Stimulated activated CD4-positive, alpha-beta T cell treated with anti-CD3 and anti-CD28 coated beads, Interleukin-2, amount 100 ng/mL, for 24 hours (primary cell): Measurements from ENCODE around the gene SHTN1.

Source experiments
- DNase-seq, 2 donors: peaks; one replicate each; pipeline ENCODE4 v3.0.0-alpha.2; 2020

The SHTN1 gene

DNA sequence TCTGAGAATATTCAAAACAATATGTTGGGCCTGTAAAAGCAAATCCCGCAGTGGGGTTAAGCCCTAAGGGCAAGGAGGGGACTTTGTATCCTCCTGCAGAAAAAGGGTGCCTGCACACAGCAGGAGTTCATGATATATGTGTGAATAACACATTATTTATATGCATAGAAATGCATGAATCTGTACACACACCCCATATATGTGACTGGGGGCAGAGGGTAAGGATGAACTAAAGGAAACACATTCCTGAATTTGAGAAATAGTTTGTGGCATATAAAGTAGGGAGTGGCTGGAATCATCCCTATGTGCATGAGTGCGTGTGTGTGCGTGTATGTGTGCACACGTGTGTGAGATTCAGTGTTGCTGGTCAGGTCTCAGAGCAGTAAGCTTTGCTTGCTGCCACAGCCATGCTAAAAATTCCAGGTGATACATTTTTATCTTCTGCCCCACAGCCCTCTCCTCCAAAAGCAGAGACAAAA, 136.8 kb downstream of the SHTN1 start:
- DNase-seq, result no peak

DNA sequence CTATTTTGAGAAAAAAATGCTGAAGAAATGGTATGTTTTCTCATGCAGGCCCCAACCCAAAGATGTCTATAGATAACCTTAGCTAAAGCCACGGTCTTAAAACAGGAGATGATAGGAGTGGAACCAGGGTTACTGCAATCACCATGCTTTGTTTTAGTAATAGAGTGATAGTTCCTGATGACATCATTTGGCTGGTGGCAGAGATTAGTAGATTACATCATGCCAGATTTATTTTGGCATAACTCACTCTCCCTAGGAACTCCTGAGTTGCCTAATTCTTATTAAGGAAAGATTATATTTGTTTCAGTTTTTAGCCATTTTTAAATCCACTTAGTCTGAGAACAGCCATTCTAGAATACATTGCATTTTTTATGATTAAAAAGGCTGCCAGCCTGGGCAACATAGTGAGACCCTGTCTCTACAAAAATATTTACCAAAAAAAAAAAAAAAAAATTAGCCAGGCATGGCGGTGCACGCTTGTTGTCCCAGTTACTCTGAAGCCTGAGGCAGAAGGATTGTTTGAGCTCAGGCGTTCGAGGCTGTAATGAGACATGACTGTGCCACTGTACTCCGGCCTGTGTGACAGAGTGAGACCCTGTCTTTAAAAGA, 137.9 kb downstream of the SHTN1 start:
- DNase-seq, result no peak

DNA sequence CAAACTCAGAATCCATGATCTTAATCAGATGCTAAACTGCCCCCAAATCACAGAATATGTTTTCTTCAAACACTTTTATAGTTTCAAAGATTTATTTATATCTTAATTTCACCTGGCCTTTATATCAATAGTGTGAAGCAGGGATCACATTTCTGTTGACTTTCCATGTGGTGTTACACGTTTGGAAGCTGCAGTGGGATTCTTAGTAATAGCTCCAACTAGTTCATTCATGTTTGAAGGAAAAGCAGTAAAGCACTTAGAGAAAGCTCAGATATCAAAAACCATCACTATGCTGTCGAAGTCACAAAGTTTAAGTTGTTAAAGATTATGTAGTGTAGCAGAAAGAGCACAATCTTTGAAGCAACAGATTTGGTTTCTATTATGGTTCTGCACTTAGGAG, 138.9 kb downstream of the SHTN1 start:
- no peak for DNase-seq

DNA sequence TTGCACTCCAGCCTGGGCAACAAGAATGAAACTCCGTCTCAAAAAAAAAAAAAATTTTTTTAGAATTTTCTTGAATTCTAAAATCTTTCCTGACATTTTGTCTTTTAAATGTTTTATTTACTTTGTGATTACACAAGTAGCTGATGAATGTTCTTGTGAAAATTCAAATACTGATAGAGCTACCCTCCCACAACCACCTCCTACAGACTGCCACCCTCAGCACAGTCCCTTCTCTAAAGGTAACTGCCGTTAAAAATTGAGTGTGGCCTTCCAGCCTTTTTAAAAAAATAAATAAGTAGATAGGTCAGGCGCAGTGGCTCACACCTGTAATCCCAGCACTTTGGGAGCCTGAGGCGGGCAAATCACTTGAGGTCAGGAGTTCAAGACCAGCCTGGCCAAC, 140.6 kb downstream of the SHTN1 start:
- no peak for DNase-seq

DNA sequence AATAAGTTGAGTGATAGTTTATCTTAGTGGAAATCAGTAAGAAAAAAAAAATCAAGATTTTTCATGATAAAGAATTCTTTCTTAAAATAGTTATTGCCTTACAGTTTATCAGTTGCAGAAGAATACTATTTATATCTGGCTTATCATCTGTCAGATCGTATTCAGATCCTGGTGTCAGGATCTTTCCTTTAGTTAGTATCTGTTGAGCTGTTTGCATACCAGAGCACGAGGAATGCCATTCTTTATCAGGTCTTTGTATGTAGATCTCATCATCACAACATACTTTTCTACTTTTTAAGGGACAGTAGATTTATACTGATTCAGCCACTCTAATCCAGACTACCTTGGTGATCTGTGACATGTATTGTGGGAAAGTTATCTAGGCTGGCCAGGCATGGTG, 143.2 kb downstream of the SHTN1 start:
- no peak for DNase-seq

DNA sequence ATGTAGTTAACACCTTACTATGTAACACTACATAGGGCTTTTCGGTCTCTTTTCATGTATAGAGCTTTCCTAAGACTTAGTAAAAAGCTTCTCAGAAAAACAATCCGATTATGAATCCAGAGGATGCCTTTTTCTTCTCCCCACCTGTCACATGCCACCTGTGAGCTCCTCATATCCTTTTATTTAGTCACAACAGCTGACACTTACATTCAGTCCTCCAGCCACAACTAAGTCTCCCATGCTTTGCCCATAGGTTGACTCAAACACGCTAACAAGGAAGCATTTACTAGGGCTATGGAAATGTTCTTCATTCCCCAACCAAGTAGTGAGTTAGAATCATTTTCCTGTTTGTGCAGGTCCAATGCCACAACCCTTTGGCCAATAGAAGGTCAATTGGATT, 147.8 kb downstream of the SHTN1 start:
- DNase-seq, result no peak

DNA sequence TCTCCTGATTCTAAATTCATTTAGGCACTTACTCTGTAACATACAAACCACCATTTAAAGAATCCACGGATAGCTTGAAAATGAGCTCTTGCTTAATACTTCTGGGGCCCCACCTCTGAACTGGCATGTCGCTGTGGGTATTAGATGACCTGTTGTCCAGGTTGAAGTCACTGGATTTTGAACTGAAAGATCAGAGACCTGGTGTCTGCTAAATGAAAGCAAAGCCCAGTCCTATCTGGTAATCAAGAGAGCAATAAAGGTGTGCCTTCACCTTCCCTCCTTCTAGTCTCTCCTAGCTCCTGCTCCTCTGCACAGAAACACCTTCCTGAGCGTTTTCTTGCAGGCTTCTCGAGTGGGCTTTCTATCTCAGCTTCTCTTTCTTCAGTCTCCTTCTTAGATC, 151.3 kb downstream of the SHTN1 start:
- DNase-seq, result no peak

DNA sequence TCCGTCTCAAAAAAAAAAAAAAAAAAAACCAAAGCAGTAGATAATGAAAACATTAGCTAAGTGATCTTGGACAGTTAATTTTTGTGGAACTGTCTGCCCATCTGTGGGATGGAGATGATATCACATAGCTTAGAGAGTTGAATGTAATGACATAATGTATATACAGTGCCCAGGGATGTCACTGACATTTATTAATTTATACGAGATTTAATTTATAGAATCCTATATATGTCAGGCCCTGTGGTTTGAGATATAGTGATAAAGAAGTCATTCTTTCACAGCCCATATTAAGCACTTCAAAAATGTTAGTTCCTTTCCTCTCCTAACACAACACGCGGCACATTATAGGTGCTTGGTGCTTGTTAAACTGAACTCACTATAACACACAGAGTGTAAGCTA, 151.7 kb downstream of the SHTN1 start:
- DNase-seq, result no peak

DNA sequence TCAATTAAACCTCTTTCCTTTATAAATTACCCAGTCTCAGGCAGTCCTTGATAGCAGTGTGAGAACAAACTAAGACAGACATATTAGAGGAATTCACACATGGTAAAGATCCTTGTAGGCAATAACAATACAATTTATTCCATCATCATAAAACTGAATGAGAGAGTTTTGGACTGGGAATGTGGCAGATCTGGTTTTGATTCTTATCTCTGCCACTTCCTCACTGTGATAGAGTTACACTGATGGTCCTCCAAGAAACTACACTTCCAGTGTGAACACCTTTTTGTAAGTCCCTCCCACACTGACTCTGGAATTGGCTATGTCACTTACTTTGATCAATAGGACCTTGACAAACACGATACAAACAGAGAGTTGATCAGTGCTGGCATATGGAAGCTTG, 152.7 kb downstream of the SHTN1 start:
- no peak for DNase-seq

DNA sequence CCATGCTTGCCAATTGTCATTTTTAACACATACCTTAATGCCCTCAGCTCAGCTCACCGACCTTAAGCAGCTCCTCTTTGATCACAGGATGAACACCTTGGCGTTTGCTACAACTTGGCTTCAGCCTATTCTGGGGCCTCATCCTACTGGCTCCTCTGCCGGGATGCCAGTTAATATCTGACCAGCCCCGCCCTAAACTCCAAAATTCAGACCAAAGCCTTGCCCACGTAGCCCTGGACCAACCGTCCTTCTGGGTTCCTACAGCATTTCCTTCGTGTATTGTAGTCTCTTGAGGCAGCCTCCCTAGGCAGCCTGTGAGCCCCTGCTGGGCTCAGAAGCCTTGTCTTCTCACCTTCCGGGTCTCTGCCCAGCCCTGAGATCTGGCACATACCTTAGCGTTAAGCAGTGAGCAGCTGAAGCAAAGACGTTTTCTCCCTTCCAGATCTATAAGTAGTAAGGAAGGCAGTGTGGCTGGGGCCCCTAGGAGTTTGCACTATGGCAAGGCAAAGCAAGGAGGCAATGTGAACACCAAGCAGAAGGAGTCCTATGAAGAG, 154.9 kb downstream of the SHTN1 start:
- no peak for DNase-seq

DNA sequence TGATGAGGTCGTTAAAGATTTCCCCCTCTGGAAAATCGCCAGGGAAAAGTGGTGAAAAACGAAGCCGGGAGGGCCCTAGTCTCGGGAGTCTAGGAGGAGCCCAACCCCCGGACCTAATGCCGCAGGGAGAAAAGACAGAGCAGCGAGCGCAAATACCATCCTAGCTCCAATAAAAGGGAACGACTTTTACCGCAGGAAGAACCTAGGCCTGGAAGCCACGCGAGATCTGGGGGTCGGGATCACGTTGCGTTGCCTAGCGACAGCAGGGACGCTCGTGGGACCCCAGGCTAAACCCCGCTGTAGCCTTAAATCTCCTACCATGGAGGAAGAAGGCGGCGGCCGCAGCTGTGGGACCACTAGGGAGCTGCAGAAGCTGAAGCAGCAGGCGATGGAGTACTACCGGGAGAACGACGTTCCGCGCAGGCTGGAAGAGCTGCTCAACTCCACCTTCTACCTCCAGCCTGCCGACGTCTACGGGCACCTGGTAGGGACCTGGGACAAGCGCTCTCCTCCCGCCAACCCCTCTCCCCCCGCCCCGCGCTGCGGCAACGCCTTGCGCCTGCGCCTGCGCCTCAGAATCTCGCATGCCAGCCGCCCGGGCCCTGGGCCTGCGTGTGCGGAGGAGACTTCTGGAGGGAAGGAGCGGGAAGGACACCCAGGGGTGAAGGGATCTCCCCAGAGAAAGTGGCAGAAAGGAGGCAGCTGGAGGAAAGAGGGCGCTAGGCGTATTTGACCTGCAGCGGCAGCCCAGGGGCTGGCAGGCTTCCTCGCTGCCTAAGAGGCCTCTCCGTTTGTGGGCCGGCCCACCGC, 155.5 kb downstream of the SHTN1 start, which contains the start of gene ENO4:
Gene ENO4, plus strand, starts transcription at position 252 of the 810 bp plus-strand sequence. Its CDS starts 68 bp downstream, at position 320.
- peak in 1 of 2 donors; percentile 52 for DNase-seq

DNA sequence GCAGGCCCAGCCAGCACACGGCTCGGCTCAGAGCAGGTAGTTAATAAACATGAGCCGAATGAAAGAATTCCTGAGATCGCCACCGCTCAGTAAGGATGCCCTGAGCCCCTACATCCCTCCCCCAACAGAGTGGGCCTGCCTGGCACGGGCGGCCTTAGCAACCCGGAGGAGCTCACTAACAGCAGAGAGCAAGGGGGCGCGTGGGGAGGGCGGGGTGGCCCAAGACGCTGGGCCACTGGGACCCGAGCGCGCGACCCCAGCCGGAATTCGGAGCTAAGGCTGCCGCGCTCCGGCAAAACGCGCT, 156.1 kb downstream of the SHTN1 start:
- no peak for DNase-seq

DNA sequence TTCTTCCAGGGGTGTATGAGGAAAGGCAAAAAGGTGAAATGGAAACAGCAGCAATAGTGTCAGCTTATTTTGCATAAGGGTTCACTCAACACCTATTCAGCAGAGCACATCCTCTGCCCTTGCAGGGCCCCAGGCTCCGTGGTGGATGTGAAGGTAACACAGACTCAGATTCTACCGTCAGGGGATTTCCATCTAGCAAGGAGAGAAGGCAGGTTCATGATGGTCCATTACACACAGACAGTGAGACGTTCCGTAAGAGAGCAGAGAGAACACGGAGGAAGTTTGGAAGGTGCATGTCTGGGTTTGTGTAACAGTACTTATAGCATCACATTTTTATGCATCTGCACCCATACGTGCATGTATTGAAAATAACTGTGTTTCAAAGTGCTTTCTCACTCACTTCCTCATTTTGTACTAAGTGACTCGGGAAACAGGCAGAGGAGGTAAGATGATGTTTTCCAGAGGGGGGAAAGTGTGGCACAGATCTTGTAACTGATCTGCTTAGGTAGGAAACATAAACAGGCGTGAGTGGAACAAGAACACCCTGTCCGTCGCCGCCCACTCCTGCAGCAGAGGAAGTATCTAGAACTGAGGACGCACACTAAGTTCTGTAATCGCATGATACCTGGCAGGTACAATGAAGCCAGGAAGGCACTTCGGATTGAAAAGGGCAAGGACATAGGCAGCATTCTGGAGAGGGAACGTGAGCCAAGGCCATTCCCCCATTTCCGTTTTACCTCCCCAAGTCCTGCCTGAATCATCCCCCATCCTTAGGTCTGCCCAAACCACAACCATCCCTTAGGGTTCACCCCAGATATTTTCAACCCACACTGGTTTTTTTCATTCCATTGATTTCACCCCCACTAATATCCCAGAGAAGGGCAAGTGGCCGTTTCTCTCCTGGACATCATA, 156.7 kb downstream of the SHTN1 start:
- peak in 1 of 2 donors; percentile 32 for DNase-seq

DNA sequence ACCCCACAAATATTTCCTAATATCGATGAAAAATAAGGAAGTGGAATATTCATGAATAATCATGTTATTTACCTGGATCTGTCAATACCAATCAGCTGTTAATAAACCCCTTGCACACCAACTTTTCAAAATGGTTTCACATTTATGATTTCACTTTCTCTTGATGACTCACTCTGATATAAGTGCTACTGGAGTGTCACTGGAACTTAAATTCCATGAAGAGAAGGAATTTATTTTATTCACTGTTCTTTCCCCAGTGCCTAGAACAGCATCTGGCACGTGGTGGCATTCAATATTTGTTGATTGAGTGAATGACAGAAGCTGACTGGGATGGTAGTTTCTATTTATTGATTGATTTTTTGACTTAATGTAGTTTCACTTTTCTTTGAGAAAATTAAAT, 159.2 kb downstream of the SHTN1 start:
- no peak for DNase-seq

DNA sequence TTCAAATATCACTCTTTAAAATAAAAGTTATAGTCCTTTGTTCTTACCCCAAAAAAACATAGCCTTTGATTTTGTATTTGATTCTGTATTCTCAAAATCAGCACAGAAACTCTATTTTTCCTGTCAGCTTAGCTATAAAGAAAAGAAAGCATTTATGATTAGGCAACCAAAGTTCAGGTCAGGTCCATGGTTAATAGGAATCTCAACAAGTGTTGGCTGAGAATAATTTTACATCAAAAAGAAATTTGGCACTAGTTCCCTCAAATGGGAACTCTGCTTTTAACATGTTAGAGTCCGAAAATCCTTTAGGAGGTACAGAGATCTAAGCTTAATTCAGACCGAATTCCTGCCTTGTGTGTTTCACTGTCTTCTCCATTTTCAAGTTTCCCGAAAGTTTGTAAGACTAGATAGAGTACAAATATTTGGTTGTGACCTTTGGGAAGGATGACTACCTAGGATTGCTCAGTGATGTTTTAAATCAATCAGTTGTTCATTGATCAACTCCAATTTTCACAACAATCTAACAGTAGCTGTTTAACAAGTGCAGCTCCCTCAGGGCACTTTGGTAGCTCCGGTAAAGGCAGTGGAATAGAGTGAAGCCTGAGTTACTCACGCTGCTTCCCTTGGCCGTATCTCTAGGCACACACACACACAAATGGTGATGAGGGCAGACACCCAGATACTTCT, 164.5 kb downstream of the SHTN1 start:
- DNase-seq, result no peak

DNA sequence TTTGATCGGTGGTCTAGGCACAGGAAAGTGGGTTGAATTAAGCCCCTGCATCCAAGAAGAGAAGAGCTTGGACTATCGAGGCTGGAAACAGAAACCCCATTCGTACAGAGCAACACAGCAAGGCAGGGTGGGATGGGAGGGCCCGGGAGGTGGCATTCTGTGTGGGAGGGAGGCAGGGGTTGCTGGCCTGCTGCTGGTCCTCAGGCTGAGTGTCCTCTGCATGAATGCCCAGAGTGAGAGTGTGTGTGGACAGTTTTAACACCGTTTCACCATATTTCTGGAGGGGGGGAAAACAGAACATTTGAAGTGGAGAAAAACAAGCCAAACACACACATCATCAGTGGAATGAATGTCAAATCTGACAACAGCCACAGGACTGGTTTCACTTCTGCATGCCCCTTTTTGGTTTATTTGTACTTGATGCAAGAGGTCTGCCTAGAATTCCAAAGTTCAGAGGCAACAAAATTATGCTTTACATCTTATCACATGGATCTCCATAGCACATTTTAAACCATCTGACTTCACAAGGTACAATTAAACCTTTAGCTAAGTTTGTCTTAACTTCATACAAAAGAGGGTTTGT, 166.8 kb downstream of the SHTN1 start:
- DNase-seq, result no peak

DNA sequence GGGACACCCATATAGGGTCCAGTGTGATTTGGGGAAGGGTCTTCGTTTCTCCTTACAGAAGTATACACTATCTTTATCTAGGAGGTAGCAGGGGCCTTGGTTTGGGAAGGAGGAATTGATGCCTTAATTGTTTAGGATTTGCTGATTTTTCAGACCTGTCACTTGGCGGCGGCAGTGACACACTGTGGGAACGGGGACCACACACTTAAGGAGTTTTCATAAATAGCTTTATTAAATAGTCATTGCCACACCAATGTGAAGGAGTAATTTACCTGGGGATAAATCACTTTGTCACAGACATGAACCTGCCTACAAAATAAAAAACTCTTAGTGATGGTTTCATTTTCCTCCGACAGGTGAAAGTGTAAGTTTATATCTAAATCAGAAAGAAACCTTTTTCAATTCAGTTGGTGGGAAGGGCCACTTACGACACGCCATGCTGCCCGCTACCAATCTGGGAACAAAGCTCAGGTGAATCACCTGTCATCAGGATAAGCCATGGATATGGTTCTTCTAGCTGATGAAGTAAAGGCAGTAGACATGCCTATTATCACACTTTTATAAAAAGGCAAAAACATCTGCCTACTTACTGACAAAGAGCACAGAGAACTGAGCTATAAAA, 168.0 kb downstream of the SHTN1 start:
- no peak for DNase-seq

DNA sequence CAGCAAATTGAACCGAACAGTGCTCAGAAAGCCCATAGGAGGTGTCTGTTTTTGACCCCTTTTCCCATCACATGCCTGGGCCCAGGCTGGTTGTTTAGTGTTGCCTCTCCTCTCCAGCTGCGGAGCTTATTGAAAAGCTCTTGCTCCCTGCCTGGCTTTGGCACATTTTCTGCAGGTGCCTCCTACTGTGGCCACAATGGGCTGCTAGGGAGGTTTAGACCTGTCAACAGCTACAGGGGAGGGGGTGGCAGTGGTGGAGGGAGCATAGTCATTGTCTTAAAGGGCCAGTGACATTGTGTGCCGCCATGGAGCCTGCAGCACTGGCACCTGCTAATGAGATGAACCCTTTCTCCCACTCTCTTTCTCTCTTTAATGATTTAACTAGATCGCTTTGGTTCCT, 168.9 kb downstream of the SHTN1 start:
- DNase-seq, result no peak

DNA sequence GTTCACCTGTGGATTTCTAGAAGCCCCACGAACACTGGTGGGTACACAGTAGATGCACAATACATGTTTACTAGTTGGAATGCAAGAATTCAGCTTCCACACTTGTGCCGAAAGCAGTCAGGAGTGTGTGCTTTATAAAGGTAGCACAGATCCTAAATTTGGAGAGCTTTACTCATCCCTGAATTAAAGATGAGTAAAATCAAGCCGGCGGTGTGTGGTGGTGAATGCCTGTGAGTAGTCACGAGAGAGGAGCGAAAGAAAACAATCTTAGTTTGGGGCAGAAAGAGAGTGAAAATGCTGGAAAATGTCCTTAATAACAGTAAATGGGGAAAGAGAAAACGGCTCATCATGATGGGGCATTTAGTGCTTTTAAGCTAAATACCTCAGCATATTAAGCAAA, 169.3 kb downstream of the SHTN1 start:
- DNase-seq, result no peak

DNA sequence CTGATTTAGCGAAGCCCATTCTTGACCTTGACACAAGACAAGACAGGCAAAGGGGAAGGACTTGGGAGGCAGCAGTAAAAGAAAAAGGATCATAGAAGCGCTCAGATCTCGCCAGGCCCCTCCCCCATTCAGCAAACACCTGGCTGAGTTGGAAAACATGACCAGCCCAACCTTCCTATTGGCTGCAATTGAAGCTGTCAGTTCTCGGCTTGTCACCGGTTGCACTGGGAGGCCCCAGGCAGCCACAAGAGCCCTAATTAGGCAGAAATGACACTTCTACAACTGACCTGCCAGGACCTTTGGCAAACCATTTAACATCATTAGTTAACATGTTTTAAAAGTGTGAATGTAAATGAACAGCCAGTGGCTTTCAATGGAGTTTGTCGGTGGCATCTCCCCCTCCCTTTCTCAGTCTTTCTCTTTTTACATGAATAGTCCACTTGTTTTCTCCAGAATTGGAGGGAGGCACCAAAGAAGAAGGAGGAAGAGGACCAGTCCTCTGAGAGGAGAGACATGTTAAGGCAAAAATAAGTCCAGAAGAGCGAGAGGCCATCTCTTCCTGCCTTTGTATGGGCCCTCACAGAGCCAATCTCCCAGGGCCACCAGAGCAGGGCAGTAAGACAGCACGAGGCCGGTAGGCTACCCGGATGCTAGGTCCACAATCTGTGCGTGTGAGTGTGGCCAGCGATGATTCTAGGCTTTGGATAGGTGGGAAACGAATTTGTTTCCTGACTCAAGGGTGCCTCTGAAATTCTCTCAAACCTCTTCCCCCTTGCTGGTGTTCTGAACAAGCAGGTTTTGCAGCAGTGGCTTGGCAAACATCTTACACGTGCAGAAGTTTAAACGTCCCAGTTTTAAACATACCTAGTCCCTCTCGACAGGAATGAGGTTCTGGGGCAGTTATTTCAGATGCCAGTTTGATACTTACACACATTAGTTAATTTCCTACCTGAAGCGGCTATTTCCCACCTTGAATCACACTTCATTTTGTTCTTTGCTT, 170.7 kb downstream of the SHTN1 start:
- DNase-seq, result no peak

DNA sequence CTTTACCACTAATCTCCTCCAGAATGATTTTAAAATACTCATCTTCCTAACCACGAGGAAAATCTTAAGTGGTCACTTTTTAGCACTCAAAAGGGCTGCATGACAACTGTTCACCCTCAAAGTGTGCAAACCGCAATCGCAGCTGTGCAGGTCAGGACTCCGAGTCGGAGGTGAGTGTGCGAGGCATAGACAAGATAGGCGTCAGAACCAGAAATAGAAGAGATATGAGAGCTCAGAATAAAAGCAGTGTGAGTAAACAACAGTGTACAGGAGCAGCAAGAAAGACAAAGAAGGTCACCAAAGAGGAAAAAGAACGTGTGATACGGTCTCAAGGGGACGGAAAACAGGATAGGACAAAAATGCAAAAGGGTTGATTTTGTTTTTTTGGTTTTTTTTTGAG, 173.2 kb downstream of the SHTN1 start:
- DNase-seq, result no peak
